Measurements from ENCODE around the gene AMER3. TPM values are rescaled to one million over a fixed set of nuclear protein-coding genes. Genes with fewer than 3 reads are reported as not detected.
"Not testable (repeated sequence)": the region's sequence is repeated elsewhere in the genome, so short reads cannot be mapped to it uniquely, and the experiment has no call there.

The AMER3 gene
- not detected for polyA plus RNA-seq

- Mint-ChIP-seq H3K27ac (peak within 1 kb of the TSS in 1 of 6 donors; percentile 42), H3K4me3 (peak within 1 kb of the TSS; percentile 44 to 64 (median 59)), H3K4me1 (peaks cover 6 to 20% of the 10 kb centered on the region in 2 donors), H3K27me3 (ENCODE audit: low read depth in 3 of 3) (peaks cover 4 to 25% (median 13%) of the 10 kb centered on the region in 3 donors), H3K9me3 (no peaks in the 10 kb centered on the region), H3K36me3 (peaks cover 0 to 6% (median 4%) of the 10 kb centered on the region in 3 donors)
- DNase-seq: no peak
Observed at GRCh38 chr2:130755256-130756052, at the start of gene AMER3. AMER3 (plus strand) TSS chr2:130755540; CDS start chr2:130762073, 6,533 bp downstream.

GRCh38 chr2:130714795-130715194 is 40.5 kb upstream of the AMER3 start:
- H3K4me3 Mint-ChIP-seq: not testable (repeated sequence)

GRCh38 chr2:130720036-130720435 is 35.3 kb upstream of the AMER3 start:
- H3K9me3 Mint-ChIP-seq: peaks cover 0 to 2% (median 0%) of the 10 kb centered on the region in 6 donors
- no peak overlapping the region for H3K4me3 Mint-ChIP-seq
- DNase-seq: no peak

More at GRCh38 chr2:130714795-130715194, 40.5 kb upstream of the AMER3 start:
- H3K9me3 Mint-ChIP-seq; H3K36me3 Mint-ChIP-seq; H3K4me1 Mint-ChIP-seq; H3K27me3 Mint-ChIP-seq (ENCODE audit: low read depth in 3 of 3); H3K27ac Mint-ChIP-seq; DNase-seq: not testable (repeated sequence)

GRCh38 chr2:130720528-130720927 is 34.8 kb upstream of the AMER3 start:
- peaks cover 0 to 2% (median 0%) of the 10 kb centered on the region in 6 donors for H3K9me3 Mint-ChIP-seq
- no peak overlapping the region for H3K4me3 Mint-ChIP-seq
- no peak for DNase-seq
- H3K27ac Mint-ChIP-seq: no peak overlapping the region
- no peaks in the 10 kb centered on the region for H3K36me3 Mint-ChIP-seq
- peaks cover 0 to 2% (median 1%) of the 10 kb centered on the region in 3 donors for H3K27me3 Mint-ChIP-seq (ENCODE audit: low read depth in 3 of 3)
- H3K4me1 Mint-ChIP-seq: no peaks in the 10 kb centered on the region

More at GRCh38 chr2:130720036-130720435, 35.3 kb upstream of the AMER3 start:
- H3K4me1 Mint-ChIP-seq: no peaks in the 10 kb centered on the region
- no peaks in the 10 kb centered on the region for H3K36me3 Mint-ChIP-seq
- H3K27ac Mint-ChIP-seq: no peak overlapping the region
- H3K27me3 Mint-ChIP-seq (ENCODE audit: low read depth in 3 of 3): peaks cover 0 to 2% (median 1%) of the 10 kb centered on the region in 3 donors

- Mint-ChIP-seq H3K9me3 (peaks cover 0 to 2% (median 0%) of the 10 kb centered on the region in 6 donors), H3K27ac (no peak overlapping the region), H3K4me3 (no peak overlapping the region), H3K4me1 (peaks cover 29 to 30% of the 10 kb centered on the region in 2 donors), H3K36me3 (no peaks in the 10 kb centered on the region), H3K27me3 (ENCODE audit: low read depth in 3 of 3) (peaks cover 16 to 24% (median 17%) of the 10 kb centered on the region in 3 donors)
- DNase-seq: no peak
Observed at GRCh38 chr2:130724455-130724854, 30.9 kb upstream of the AMER3 start.

- Mint-ChIP-seq H3K9me3 (peaks cover 0 to under 1% (median 0%) of the 10 kb centered on the region in 6 donors), H3K4me3 (peak overlapping the region; percentile 80 to 91 (median 87)), H3K27ac (peak overlapping the region; percentile 92 to 97 (median 96)), H3K36me3 (no peaks in the 10 kb centered on the region), H3K4me1 (peaks cover 33 to 44% of the 10 kb centered on the region in 2 donors), H3K27me3 (ENCODE audit: low read depth in 3 of 3) (peaks cover 14 to 28% (median 17%) of the 10 kb centered on the region in 3 donors)
- no peak for DNase-seq
Observed at GRCh38 chr2:130726614-130727180, 28.6 kb upstream of the AMER3 start.

- Mint-ChIP-seq H3K9me3 (no peaks in the 10 kb centered on the region), H3K4me1 (peaks cover 33 to 44% of the 10 kb centered on the region in 2 donors), H3K27ac (peak overlapping the region; percentile 92 to 97 (median 96)), H3K4me3 (peak overlapping the region; percentile 80 to 91 (median 87)), H3K27me3 (ENCODE audit: low read depth in 3 of 3) (peaks cover 14 to 28% (median 17%) of the 10 kb centered on the region in 3 donors), H3K36me3 (no peaks in the 10 kb centered on the region)
- peak; percentile 96 to 97 (median 97) for DNase-seq
Observed at GRCh38 chr2:130727286-130727924, 27.9 kb upstream of the AMER3 start.

- Mint-ChIP-seq H3K9me3 (no peaks in the 10 kb centered on the region), H3K4me3 (peak overlapping the region; percentile 80 to 91 (median 87)), H3K27me3 (ENCODE audit: low read depth in 3 of 3) (peaks cover 14 to 26% (median 17%) of the 10 kb centered on the region in 3 donors), H3K36me3 (no peaks in the 10 kb centered on the region), H3K27ac (peak overlapping the region; percentile 92 to 97 (median 96)), H3K4me1 (peaks cover 33 to 44% of the 10 kb centered on the region in 2 donors)
- DNase-seq: peak; percentile 83 to 85 (median 84)
Observed at GRCh38 chr2:130728007-130728454, 27.3 kb upstream of the AMER3 start.

- peaks cover 33 to 44% of the 10 kb centered on the region in 2 donors for H3K4me1 Mint-ChIP-seq
- no peaks in the 10 kb centered on the region for H3K36me3 Mint-ChIP-seq
- DNase-seq: no peak
- peak within 1 kb of the TSS; percentile 80 to 91 (median 87) for H3K4me3 Mint-ChIP-seq
- peaks cover 14 to 26% (median 17%) of the 10 kb centered on the region in 3 donors for H3K27me3 Mint-ChIP-seq (ENCODE audit: low read depth in 3 of 3)
- no peaks in the 10 kb centered on the region for H3K9me3 Mint-ChIP-seq
- H3K27ac Mint-ChIP-seq: peak within 1 kb of the TSS; percentile 92 to 97 (median 96)
Observed at GRCh38 chr2:130728549-130729316, 26.6 kb upstream of the AMER3 start, which contains the start of gene GPR148. GPR148 (plus strand) TSS chr2:130729070; CDS start chr2:130729152, 82 bp downstream.

- peaks cover 14 to 26% (median 17%) of the 10 kb centered on the region in 3 donors for H3K27me3 Mint-ChIP-seq (ENCODE audit: low read depth in 3 of 3)
- H3K9me3 Mint-ChIP-seq: no peaks in the 10 kb centered on the region
- H3K36me3 Mint-ChIP-seq: no peaks in the 10 kb centered on the region
- peak overlapping the region in 3 of 5 donors; percentile 3 to 12 (median 5) for H3K4me3 Mint-ChIP-seq
- peaks cover 33 to 44% of the 10 kb centered on the region in 2 donors for H3K4me1 Mint-ChIP-seq
- H3K27ac Mint-ChIP-seq: peak overlapping the region; percentile 71 to 97 (median 92)
- DNase-seq: no peak
Observed at GRCh38 chr2:130729322-130730299, 25.7 kb upstream of the AMER3 start.

GRCh38 chr2:130732257-130732656 is 23.1 kb upstream of the AMER3 start:
- H3K36me3 Mint-ChIP-seq, H3K9me3 Mint-ChIP-seq, H3K4me3 Mint-ChIP-seq, DNase-seq: not testable (repeated sequence)
- Mint-ChIP-seq H3K4me1 (peaks cover 18 to 32% of the 10 kb centered on the region in 2 donors), H3K27ac (peak overlapping the region in 1 of 6 donors; percentile 51), H3K27me3 (ENCODE audit: low read depth in 3 of 3) (peaks cover 9 to 22% (median 11%) of the 10 kb centered on the region in 3 donors)

GRCh38 chr2:130735200-130735599 is 20.1 kb upstream of the AMER3 start:
- peaks cover 0 to 6% of the 10 kb centered on the region in 2 donors for H3K4me1 Mint-ChIP-seq
- H3K9me3 Mint-ChIP-seq: no peaks in the 10 kb centered on the region
- H3K36me3 Mint-ChIP-seq: no peaks in the 10 kb centered on the region
- H3K27me3 Mint-ChIP-seq (ENCODE audit: low read depth in 3 of 3): peaks cover 0 to 4% (median 0%) of the 10 kb centered on the region in 3 donors
- no peak overlapping the region for H3K4me3 Mint-ChIP-seq
- DNase-seq: no peak
- no peak overlapping the region for H3K27ac Mint-ChIP-seq
